ENCODE data around the gene MRC2. TPM values are rescaled to one million over a fixed set of nuclear protein-coding genes. Genes with fewer than 3 reads are reported as not detected.

The MRC2 gene
- total RNA-seq, 1 experiment from 2014 or later, result 10.7 TPM

GRCh38 chr17:62718429-62718828, 91.0 kb downstream of the MRC2 start:
- TF ChIP-seq FOSL1 (IDR thresholded peaks at IDR 0.05; ENCODE audit: low read depth) (no peak), POLR2A (IDR thresholded peaks at IDR 0.05; ENCODE audit: borderline replicate concordance, extremely low read depth, insufficient read depth, insufficient read length) (no peak)
- BruUV-seq (replicated peaks), result no TSS peak
- no peaks in the 10 kb centered on the region for H3K9me2 ChIP-seq (ENCODE audit: insufficient read depth)
- ChIA-PET CTCF (no interaction called here), RAD21 (ENCODE audit: low non-redundant PET in 1 of 2, low total read pairs in 2 of 2, uncharacterized antibody in 2 of 2, unreplicated experiment in 2 of 2) (no interaction called here), POLR2A (no interaction called here)
- no peaks in the 10 kb centered on the region for H3K9me3 ChIP-seq (ENCODE audit: control insufficient read depth in 1 of 2, insufficient read depth in 1 of 2, low read depth in 1 of 2, low read length in 2 of 2)
- no peaks in the 10 kb centered on the region for H3K79me2 ChIP-seq (ENCODE audit: insufficient read depth, low read length)
- no peak overlapping the region for H3K4me3 ChIP-seq (replicated peaks in 1 of 2; ENCODE audit: low read depth in 1 of 2, low read length in 2 of 2)
- H3K9ac ChIP-seq (ENCODE audit: low read length), result no peak overlapping the region
- H3K4me1 ChIP-seq (ENCODE audit: control insufficient read depth in 1 of 2, insufficient read depth in 2 of 2, low read length in 2 of 2), result peaks cover 19 to 49% of the 10 kb centered on the region in 2 experiments
- intact Hi-C loops (cut with micrococcal nuclease), result no loop called here
- no peak overlapping the region for H3K4me2 ChIP-seq (ENCODE audit: low read length)
- no peak overlapping the region for H3K27ac ChIP-seq (ENCODE audit: low read depth, low read length)
- no peaks in the 10 kb centered on the region for H3K36me3 ChIP-seq (ENCODE audit: control insufficient read depth in 1 of 2, insufficient read depth in 2 of 2, low read length in 2 of 2)
- no peak for DNase-seq (ENCODE audit: low read depth, low spot score)
- no peaks in the 10 kb centered on the region for H3K27me3 ChIP-seq (ENCODE audit: insufficient read depth, low read length)
- ATAC-seq, result no peak
- H2AFZ ChIP-seq (ENCODE audit: low read depth, low read length, poor library complexity, severe bottlenecking), result no peak overlapping the region
- no peaks in the 10 kb centered on the region for H4K20me1 ChIP-seq (ENCODE audit: insufficient read depth)

GRCh38 chr17:62719586-62719985, 92.1 kb downstream of the MRC2 start:
- ATAC-seq (no peak), DNase-seq (ENCODE audit: low read depth, low spot score) (no peak)
- Histone ChIP-seq H3K4me3 (replicated peaks in 1 of 2; ENCODE audit: low read depth in 1 of 2, low read length in 2 of 2) (no peak overlapping the region), H3K27ac (ENCODE audit: low read depth, low read length) (no peak overlapping the region), H3K9me3 (ENCODE audit: control insufficient read depth in 1 of 2, insufficient read depth in 1 of 2, low read depth in 1 of 2, low read length in 2 of 2) (no peaks in the 10 kb centered on the region), H3K36me3 (ENCODE audit: control insufficient read depth in 1 of 2, insufficient read depth in 2 of 2, low read length in 2 of 2) (no peaks in the 10 kb centered on the region), H2AFZ (ENCODE audit: low read depth, low read length, poor library complexity, severe bottlenecking) (peak overlapping the region; percentile 75), H3K9ac (ENCODE audit: low read length) (no peak overlapping the region), H3K4me2 (ENCODE audit: low read length) (no peak overlapping the region), H3K79me2 (ENCODE audit: insufficient read depth, low read length) (no peaks in the 10 kb centered on the region), H3K9me2 (ENCODE audit: insufficient read depth) (no peaks in the 10 kb centered on the region), H4K20me1 (ENCODE audit: insufficient read depth) (no peaks in the 10 kb centered on the region), H3K4me1 (ENCODE audit: control insufficient read depth in 1 of 2, insufficient read depth in 2 of 2, low read length in 2 of 2) (peaks cover 16 to 41% of the 10 kb centered on the region in 2 experiments), H3K27me3 (ENCODE audit: insufficient read depth, low read length) (no peaks in the 10 kb centered on the region)
- TF ChIP-seq EZH2 (IDR thresholded peaks at IDR 0.05) (no peak), ZBTB33 (IDR thresholded peaks at IDR 0.05; ENCODE audit: extremely low read depth, insufficient replicate concordance, low read length) (no peak), ZFX (IDR thresholded peaks at IDR 0.05) (no peak), CBX3 (IDR thresholded peaks at IDR 0.05; ENCODE audit: low read depth) (no peak), FOSL1 (IDR thresholded peaks at IDR 0.05; ENCODE audit: low read depth) (no peak)
- intact Hi-C loops (cut with micrococcal nuclease), result no loop called here
- POLR2A ChIA-PET, result interaction anchor here (0.9 kb wide), 1 partner anchor 15 kb away, joined by 3 read pairs; no protein-coding TSS in a partner anchor
- RAD21 ChIA-PET (ENCODE audit: low non-redundant PET in 1 of 2, low total read pairs in 2 of 2, uncharacterized antibody in 2 of 2, unreplicated experiment in 2 of 2), result interaction anchor here in 1 of 2 experiments (0.9 kb wide), 1 partner anchor 47 kb away, joined by 3 read pairs; no protein-coding TSS in a partner anchor
- BruUV-seq (replicated peaks), result no TSS peak
- CTCF ChIA-PET, result interaction anchor here (1.2 to 2.0 kb wide), 4 partner anchors 14 to 687 kb away, joined by 3 to 13 read pairs (median 4); no protein-coding TSS in a partner anchor
